Stimulated activated CD4-positive, alpha-beta T cell treated with anti-CD3 and anti-CD28 coated beads, Interleukin-12 subunit alpha, Interleukin-12 subunit beta, amount 100 ng/mL, for 48 hours (primary cell): ENCODE data around the gene COMMD7.
"Not testable (repeated sequence)": the region's sequence is repeated elsewhere in the genome, so short reads cannot be mapped to it uniquely, and the experiment has no call there.

Source experiments
- DNase-seq, 3 donors: peaks; one replicate each; pipeline ENCODE4 v3.0.0-alpha.2; 2020; ENCODE audit warnings: low read depth in 2 of 3, low spot score in 1 of 3

Gene COMMD7

DNA sequence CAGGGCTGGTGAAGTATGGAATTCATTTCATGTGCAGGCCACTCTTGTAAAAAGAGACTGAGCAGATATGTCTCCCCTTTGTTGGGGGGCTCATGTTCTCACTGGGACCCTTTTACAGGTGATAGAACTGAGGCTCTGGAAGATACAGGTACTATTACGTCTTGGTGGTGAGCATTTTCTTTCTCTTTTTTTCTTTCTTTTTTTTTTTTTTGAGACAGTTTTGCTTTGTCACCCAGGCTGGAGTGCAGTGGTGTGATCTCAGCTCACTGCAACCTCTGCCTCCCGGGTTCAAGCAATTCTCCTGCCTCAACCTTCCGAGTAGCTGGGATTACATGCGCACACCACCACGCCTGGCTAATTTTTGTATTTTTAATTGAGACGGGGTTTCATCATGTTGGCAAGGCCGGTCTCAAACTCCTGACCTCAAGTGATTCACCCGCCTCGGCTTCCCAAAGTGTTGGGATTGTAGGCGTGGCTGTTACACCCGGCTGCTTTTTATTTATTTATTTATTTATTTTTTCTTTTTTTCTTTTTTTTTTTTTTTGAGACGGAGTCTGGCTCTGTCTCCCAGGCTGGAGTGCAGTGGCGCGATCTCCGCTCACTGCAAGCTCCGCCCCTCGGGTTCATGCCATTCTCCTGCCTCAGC is 22.1 kb upstream of the COMMD7 start:
- DNase-seq, result not testable (repeated sequence)

DNA sequence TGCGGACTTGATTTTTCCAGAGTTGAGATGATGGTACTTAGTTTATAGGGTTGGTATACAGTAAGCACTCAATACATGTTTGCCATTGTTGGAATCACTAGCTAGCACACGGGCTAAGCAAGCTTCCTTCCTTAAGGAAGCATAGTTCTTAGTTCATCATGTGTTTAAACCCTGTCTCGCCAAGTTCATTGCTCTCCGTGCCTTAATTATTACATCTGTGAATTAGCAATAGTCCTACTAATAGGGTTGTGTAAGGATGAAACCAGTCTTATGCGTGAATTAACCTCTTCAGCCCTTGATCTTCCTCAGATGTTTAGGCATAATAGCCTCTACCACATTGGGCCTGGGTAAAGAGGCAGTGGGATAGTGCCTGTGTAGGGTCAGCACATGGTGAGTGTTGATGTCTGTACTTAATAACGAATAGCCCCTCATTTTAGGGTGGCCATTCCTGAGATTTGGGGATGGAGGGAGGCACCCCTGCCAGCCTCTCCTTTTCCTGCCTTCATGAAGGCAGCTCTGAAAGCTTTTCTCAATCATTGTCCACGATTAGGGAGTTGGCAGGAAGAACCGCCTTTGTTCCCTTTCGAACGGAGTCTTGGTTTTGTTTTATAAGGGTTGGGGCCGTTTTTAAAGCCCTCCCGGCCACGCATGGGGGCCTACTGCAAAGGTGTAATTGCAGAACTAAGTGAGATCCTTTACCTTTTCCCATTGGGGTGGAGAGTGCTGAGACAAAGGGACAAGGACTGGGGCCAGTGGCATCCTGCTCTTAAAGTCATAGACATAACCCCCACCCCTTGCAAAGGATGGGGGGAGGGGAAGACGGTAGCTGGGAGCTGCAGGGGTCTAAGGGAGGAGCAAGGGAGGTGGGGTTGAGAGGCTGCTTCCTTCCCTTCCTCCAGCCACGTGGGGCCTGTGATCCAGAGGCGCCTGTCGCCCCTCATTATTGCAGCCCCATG is 21.0 kb upstream of the COMMD7 start:
- DNase-seq, result no peak

DNA sequence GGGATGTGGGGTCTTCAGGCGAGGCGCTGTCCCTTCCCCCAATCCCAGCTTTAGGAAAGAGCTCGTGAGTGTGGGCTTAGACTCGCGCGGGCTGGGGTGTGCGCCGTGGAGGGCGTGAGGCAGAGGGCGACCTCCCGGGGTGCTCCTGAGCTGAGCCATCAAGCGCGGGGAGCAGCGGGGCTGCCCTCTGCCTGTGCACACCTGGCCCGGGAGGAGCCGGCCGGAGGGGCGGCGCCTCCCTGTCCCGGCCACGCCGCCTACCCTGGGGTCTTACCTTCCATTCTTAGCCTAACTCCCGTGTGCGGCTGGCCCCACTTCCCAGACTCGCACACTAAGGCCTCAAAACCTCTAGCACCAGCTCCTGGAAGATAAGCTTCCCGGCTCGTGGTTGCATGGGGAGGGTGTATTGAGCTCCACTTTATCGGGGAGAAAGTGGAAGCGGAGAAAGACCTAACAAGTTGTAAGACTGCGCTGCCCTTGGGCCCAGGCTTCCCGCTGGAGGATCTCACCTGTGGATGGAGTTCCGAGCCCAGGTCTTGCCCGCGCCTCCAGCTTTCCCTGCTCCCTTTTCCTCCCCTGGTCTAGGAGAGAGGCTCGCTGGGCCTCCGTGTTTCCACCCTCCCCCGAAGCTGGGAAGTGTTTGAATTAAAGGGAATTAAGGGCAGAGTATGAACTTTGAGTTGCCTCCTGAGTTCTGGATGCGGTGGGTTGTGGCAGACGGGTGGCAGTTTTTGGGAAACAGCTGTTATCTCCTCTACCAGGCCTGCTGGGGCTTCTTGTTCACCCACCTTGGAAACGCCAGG is 20.1 kb upstream of the COMMD7 start:
- DNase-seq, result no peak

DNA sequence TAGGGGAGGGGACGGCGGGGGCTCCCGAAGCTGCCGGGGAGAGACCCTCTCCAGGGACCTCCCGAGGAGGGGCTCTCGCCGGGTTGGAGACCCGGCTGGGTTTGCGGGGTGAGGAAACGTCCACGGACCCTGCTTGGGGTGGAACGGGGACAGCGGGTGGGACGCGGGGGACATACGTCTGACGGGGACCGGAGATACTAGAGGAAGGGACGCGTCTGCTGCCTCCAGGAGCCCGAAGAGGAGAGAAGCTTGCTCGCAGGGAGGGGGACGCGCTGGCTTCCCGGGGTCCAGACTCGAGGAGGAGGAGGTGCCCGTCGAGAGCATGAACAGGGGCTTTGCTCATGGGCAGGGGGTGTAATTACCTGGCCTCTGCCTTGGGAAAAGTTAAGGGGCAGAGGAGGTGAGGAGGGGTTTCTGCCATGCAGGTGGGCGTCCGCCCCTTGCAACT is 19.5 kb upstream of the COMMD7 start:
- no peak for DNase-seq

DNA sequence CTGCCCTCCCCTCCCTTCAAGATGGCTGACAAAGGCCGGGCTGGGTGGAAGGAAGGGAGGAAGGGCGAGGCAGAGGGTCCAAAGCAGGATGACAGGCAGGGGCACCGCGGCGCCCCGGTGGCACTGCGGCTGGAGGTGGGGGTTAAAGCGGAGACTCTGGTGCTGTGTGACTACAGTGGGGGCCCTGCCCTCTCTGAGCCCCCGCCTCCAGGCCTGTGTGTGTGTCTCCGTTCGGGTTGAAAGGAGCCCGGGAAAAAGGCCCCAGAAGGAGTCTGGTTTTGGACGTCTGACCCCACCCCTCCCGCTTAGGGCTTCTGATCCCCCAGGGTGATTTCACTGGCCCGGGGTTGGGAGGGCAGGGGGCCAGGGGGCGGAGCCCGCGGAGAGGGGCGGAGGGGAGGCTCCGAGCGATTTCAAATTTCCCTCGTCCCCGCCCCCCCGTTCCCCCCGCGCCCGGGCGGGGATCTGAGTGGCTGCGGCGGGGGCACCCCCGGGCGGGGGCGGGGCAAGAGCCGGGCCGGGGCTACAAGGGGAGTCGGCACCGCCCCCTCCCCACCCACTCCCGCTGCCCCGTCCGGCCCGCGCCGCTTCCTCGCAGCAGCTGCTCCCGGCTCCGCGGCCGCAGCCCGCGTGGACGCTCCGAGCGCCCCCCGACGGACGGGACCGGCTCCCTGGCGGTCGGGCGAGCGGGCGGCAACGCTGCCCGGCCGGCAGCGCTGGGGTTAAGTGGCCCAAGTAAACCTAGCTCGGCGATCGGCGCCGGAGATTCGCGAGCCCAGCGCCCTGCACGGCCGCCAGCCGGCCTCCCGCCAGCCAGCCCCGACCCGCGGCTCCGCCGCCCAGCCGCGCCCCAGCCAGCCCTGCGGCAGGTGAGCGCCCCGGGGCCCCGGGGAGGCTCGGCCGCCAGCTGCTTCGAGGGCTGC is 18.8 kb upstream of the COMMD7 start, which contains the start of gene DNMT3B:
Gene DNMT3B (plus strand): TSS at position 555 of the 923 bp plus-strand sequence. CDS start 17,939 bp downstream, outside the sequence.
- DNase-seq, result peak in 2 of 3 donors; percentile 52 to 60

DNA sequence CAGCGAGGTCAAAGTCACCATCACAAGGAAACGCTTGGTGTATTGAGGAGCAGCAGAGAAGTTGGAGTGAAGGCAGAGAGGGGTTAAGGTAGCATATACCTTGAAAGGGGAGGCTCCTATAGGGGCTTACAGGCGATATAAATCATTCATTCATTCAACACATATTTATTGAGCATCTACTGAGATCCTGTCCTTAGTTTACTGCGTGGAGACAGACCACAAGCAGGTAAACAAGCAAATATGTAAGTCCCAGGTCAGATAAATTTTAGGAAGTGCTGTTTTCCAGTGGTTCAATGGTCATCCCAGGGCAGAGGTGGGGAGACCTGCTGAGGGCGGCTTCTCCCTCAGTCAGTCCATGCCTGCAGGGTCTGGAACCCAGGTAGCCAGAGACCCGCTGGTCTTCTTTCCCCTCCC is 18.2 kb upstream of the COMMD7 start:
- no peak for DNase-seq

DNA sequence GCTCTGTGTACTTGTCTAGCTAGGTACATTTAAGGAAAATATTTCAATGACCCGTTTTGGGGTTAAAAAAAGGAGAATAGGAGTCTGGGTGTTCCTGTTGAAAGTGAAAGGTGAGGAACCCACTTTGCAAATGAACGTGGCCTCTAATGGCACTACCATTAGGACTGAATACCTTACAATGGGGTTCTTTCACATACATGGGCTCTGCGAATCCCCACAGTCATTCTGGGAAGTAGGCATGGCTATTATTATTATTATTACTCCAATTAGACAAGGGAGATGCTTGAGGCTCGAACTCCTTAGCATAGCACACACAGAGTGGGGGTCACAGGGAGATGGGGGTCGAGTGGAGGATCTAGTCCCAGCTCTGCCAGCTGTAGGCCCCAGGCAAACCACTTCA is 12.9 kb upstream of the COMMD7 start:
- DNase-seq, result no peak

DNA sequence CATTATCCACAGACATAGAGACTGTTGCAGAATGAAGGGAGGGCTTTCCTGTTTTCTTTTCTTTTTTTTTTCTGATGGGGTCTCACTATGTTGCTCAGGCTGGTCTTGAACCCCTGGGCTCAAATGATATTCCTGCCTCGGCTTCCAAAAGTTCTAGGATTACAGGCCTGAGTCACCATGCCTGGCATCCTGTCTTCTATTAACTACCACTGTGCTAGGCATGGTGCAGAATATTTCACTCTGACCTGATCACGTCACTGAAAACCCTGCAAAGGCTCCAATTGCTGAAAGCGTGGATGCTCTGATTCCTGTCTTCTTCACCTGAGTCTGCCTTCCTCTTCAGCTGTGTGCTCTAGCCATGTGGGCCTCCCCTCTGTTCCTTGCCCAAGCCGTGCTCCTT is 10.5 kb upstream of the COMMD7 start:
- no peak for DNase-seq

DNA sequence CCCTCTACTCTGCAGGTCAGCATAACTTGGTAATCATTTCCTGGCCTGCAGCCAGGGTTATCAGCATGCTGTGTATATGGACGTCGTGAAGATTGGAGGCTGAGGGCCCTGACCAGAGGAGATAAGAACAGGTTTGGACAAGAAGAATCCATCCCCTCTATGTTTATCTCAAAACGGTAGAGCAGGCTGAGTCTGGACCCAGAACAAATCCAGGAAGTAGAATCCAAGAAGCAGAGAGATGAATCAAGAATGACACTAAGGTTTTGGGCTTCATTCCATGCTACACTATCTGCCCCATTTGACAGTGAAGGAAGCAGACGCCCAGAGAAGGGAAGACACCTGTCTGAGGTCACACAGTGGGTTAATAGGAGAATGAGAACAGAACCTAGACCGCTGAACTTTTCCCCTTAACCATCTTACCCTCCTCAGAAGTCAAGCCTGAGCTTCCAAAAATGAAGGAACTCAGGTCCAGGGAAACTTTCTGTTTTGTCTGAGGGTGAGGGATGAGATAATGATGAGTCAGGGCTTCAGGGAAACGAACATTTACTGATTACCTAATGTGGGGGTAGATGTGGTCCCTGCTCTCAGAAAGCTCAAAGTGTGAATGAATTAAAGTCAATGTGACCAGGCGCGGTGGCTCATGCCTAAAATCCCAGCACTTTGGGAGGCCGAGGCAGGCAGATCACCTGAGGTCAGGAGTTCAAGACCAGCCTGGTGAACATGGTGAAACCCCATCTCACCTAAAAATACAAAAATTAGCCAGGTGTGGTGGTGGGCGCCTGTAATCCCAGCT is 9.4 kb upstream of the COMMD7 start:
- no peak for DNase-seq

DNA sequence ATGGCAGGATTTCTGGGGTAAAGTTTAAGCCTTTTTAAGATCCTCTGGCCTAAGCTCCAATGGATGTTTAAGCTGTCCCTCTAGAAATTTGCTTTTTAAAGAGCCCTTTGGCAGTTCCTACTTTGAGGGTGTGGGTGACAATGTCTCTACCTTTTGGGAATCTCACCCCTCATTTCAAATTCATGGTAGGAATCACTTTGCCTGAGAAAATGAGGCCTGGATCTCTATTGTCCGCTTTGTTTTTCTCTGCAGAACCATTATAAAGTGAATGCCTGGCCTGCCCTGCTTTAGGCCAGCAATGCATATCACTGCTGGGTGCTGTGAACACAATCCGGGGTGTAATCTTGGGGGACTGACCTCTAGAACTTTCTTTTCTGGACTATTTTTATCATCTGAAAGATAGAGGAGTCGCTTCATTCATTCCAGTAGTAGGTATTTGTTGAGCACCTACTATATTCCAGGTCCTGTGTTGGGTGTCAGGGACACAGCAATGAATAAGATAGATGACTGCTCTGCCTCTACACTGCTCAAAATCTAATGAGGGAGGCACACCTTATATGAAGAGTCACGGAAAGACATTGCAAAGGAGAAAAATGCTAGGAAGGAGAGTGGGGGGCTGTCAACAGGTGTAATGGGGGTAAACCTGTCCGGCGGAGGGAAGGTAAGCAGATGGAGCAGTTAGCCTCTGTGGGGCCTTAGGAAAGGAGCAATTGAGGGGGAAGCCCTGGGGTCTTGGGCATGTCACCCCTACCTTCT is 8.6 kb upstream of the COMMD7 start:
- no peak for DNase-seq

DNA sequence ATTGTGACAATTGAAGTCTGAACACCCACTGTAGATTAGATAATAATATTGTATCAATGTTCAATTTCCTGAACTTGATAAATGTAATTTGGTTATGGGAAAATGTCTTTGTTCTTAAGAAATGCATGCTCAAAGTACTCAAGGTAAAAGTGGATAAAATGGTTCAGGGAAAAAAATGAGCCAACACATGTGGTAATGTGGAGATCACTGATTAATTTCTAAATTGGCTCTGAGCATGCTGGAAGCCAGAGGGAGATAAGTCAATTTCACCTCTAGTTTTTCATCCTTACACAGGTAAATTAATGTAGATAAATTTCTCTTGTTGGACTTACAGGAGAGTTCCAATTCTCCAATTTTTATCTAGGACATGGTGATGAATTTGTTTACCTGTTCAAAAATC is 8.0 kb upstream of the COMMD7 start:
- DNase-seq, result no peak

DNA sequence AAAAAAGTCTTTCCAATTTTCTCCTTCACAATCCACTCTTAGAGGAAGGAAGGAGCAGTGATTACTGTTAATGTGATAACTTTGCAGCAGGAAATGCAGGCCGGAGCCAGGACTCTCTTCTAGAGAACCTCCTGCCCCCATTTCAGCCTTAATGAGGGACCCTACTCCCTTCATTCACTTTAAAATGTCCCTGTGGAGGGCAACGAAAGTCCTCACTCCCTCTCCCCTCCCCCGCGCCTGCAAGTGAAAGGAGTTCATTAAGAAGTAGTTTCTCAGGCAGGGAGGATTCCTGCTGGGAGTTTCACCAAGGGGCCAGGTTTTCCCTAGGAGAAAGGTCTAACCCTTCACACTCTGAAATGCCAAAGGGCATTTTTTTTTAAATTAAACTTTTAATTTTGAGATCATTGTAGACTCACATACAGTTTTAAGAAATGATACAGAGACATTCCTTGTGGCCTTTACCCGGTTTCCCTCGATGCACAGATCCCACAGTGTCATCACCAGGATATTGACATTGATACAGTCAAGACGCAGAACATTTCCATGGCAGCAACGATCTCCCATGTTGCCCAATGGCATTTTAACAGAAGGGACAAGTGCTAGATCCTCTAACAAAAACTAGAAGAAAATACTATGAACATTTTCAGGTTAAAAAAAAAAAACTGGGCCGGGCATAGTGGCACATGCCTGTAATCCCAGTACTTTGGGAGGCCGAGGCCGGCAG is 6.8 kb upstream of the COMMD7 start:
- no peak for DNase-seq

DNA sequence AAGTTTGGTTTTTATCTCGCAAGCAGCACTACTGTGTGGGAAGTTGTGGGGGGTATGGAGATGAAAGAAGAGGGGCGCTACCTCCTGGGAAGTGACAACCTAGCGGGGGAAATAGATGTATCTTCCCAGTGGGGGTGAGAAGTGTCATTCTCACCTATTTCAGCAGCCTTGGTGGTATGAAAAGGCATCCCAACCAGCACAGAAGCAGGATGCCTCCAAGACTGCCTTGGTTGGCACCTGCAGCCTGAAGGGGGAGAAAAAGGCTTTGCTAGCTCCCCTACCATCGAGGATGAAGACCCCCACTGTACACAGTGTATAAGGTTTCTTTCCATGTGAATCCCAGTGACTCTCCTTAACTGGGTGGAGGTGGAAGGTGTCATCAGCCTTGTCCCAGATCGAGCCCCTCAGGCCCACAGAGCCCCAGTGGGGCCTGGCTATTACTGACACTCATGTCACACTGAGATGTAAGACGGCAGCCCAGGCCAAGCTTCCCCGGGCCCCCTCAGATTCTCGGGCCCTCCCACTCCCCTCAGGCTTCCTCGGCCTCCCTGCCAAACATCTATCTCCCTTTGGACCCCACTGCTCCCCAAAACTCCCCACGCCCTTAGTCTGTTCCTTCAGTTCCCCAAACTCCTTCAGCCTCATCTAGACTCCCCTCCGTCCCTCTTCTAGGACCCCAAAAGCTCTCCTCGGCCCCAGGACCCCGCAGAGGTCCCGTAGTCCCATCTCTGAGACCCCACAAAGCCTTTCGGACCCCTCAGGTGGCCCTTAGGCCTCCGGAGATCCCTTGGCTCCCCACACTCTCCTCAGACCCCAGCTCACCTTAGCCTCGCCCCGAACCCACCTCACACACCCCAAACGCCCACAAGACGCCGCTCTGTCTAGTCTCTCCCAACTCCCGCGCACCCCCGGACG is 688 bp downstream of the COMMD7 start:
- DNase-seq, result no peak

DNA sequence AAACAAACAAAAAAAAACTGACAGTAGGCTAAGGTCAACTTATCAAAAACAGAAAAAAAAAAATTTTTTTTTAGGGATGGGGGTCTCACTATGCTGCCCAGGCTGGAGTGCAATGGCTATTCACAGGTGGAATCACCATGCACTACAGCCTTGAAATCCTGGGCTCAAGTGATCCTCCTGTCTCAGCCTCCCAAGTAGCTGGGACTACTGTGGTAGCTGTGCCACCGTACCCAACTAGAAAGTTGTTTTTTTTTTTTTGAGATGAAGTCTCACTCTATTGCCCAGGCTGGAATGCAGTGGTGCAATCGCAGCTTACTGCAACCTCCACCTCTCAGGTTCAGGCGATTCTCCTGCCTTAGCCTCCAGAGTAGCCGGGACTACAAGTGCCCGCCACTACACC is 2.1 kb downstream of the COMMD7 start:
- DNase-seq, result no peak

DNA sequence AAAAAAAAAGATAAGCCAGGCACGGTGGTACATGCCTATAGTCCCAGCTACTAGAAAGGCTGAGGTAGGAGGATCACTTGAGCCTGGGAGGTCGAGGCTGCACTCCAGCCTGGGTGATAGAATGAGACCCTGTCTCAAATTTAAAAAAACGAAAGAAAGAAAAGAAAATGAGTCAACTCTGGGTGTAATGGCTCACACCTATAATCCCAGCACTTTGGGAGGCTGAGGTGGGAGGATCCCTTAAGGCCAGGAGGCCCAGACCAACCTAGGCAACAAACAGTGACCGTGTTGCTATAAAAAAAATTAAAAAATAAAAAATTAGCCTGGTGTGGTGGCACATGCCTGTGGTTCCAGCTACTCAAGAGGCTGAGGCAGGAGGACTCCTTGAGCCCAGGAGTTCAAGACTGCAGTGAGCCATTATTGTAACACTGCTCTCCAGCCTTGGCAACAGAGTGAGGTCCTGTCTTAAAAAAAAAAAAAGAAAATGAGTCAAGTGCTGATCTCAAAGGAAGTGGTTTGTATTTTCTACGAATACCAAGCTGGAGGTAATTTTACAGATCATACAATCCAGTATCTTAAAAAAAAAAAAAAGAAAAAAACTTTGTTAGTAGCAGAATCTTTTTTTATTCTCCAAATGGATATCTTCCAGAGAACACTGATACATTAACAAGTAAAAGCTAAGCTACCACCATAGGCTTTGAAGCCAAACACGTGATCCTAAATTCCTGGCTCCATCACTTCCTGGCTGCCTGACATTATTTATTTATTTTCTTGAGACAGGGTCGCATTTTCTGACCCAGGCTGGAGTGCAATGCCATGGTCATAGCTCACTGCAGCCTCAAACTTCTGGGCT is 5.7 kb downstream of the COMMD7 start:
- DNase-seq, result peak in 1 of 3 donors; percentile 32

DNA sequence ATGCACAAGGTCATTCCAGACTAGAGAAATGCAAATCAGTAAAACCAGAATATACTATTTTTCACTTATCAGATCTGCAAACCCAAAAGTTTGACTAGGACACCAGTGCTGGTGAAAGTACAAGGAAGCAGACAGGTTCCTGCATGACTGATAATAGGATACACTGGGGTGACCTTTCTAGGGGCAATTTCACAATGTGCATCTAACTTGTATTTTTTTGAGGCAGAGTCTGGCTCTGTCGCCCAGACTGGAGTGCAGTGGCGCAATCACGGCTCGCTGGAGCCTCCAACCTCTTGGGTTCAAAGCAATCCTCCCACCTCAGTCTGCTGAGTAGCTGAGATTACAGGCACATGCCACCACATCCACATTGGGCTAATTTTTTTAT is 11.4 kb downstream of the COMMD7 start:
- no peak for DNase-seq
